Brain microvascular endothelial cell (primary cell): Measurements from ENCODE around the gene SGCD.

Experiments used
- DNase-seq: peaks from one replicate; pipeline ENCODE4 v3.0.0-alpha.2; 2020
- H3K27ac ChIP-seq: fragments of 250-450 bp; sonication (Bioruptor Pico); 2 replicates; pipeline ENCODE4 v1.5.1; 2020; ENCODE audit warnings: mild to moderate bottlenecking, moderate library complexity
- H3K27me3 ChIP-seq: fragments of 250-450 bp; sonication (Bioruptor Pico); replicated peaks from 2 replicates; pipeline ENCODE4 v1.5.1; 2020; ENCODE audit warnings: mild to moderate bottlenecking
- H3K36me3 ChIP-seq: fragments of 250-450 bp; sonication (Bioruptor Pico); replicated peaks from 2 replicates; pipeline ENCODE4 v1.5.1; 2020; ENCODE audit warnings: mild to moderate bottlenecking
- H3K4me3 ChIP-seq: 2 replicates; pipeline ENCODE4 v1.5.1; 2011; ENCODE audit warnings: low read depth, mild to moderate bottlenecking, control low read depth, low read length, moderate library complexity
- CTCF ChIP-seq: IDR thresholded peaks from 2 replicates; pipeline ENCODE4 v1.5.1; 2011; ENCODE audit warnings: low read depth, mild to moderate bottlenecking, moderate library complexity, low read length, control low read depth, inconsistent platforms; ENCODE audit errors: missing control alignments
- in situ Hi-C: cut with HindIII; loops from 2 replicates; pipeline ENCODE4 v1.10.0; 2017; ENCODE audit warnings: low sequenced_read_pairs, low pct_ligation_motif_present

Gene SGCD

GRCh38 chr5:156570615-156571014 is 243.7 kb downstream of the SGCD start:
- TF ChIP-seq CTCF, result no peak
- no peak overlapping the region for H3K27ac ChIP-seq
- H3K27me3 ChIP-seq, result no peaks in the 10 kb centered on the region
- in situ Hi-C loops, result no loop called here
- no peaks in the 10 kb centered on the region for H3K36me3 ChIP-seq
- no peak overlapping the region for H3K4me3 ChIP-seq
- no peak for DNase-seq

GRCh38 chr5:156581725-156582124 is 254.8 kb downstream of the SGCD start:
- no peak for TF ChIP-seq CTCF
- Histone ChIP-seq H3K36me3 (no peaks in the 10 kb centered on the region), H3K4me3 (no peak overlapping the region), H3K27ac (no peak overlapping the region), H3K27me3 (no peaks in the 10 kb centered on the region)
- in situ Hi-C loops, result no loop called here
- DNase-seq, result no peak

GRCh38 chr5:156582193-156582598 is 255.2 kb downstream of the SGCD start:
- Histone ChIP-seq H3K4me3 (no peak overlapping the region), H3K27ac (no peak overlapping the region), H3K36me3 (no peaks in the 10 kb centered on the region), H3K27me3 (no peaks in the 10 kb centered on the region)
- DNase-seq, result no peak
- in situ Hi-C loops, result no loop called here
- no peak for TF ChIP-seq CTCF

- Histone ChIP-seq H3K36me3 (no peaks in the 10 kb centered on the region), H3K4me3 (no peak overlapping the region), H3K27ac (no peak overlapping the region), H3K27me3 (no peaks in the 10 kb centered on the region)
- TF ChIP-seq CTCF, result no peak
- in situ Hi-C loops, result no loop called here
- DNase-seq, result no peak
These were observed 257.9 kb downstream of the SGCD start for GRCh38 chr5:156584871-156585270.

- no peak overlapping the region for H3K27ac ChIP-seq
- TF ChIP-seq CTCF, result no peak
- no peaks in the 10 kb centered on the region for H3K27me3 ChIP-seq
- no peak overlapping the region for H3K4me3 ChIP-seq
- DNase-seq, result no peak
- in situ Hi-C loops, result no loop called here
- no peaks in the 10 kb centered on the region for H3K36me3 ChIP-seq
These were observed 259.0 kb downstream of the SGCD start for GRCh38 chr5:156585999-156586398.

GRCh38 chr5:156587012-156587411 is 260.0 kb downstream of the SGCD start:
- Histone ChIP-seq H3K27me3 (no peaks in the 10 kb centered on the region), H3K27ac (no peak overlapping the region), H3K4me3 (no peak overlapping the region), H3K36me3 (no peaks in the 10 kb centered on the region)
- TF ChIP-seq CTCF, result no peak
- in situ Hi-C loops, result no loop called here
- DNase-seq, result no peak
